PC-3 (cell line): Measurements from ENCODE around the gene NTNG1. TPM values are rescaled to one million over a fixed set of nuclear protein-coding genes. Genes with fewer than 3 reads are reported as not detected.
A peak's percentile ranks its signal among the peaks of the same experiment; 100 is the strongest.

Experiments
- ATAC-seq: fragments of 200-7000 bp; cut with Tn5 transposase; 2 replicates; pipeline ENCODE4 v1.9.1; 2020; ENCODE audit warnings: mild to moderate bottlenecking, moderate library complexity
- BruUV-seq: library from RNA; stranded (reverse); fragments of 400-500 nt; replicated peaks from 2 replicates; lab custom pipeline; 2021; lab: Mats Ljungman, UMichigan
- CTCF ChIA-PET: fragments of 300-600 bp; sonication (Branson Sonifier 250); formaldehyde crosslinking; loops from one replicate; lab custom pipeline; 2022; ENCODE audit warnings: antibody characterized with exemption; lab: Charles Lee
- POLR2A ChIA-PET: fragments of 300-600 bp; sonication (Branson Sonifier 250); formaldehyde crosslinking; loops from one replicate; lab custom pipeline; 2022; ENCODE audit warnings: antibody characterized with exemption; ENCODE audit not compliant: unreplicated experiment; lab: Charles Lee
- DNase-seq: peaks from one replicate; pipeline ENCODE4 v3.0.0-alpha.2; 2015
- H2AFZ ChIP-seq: fragments of 300-600 bp; sonication (generic); 2 replicates; pipeline ENCODE4 v1.6.0; 2016; ENCODE audit warnings: antibody characterized with exemption, low read length
- H3F3A ChIP-seq: fragments of 300-600 bp; sonication (generic); one replicate; pipeline ENCODE4 v1.6.0; 2017; ENCODE audit warnings: antibody characterized with exemption, low read length, control low read depth, mild to moderate bottlenecking; ENCODE audit not compliant: unreplicated experiment
- H3K27ac ChIP-seq: fragments of 300-600 bp; sonication (generic); 2 replicates; pipeline ENCODE4 v1.5.1; 2016; ENCODE audit warnings: mild to moderate bottlenecking, low read length
- H3K27me3 ChIP-seq: fragments of 300-600 bp; sonication (generic); 2 replicates; pipeline ENCODE4 v1.6.1; 2016; ENCODE audit warnings: low read length, mixed read lengths
- H3K36me3 ChIP-seq: fragments of 300-600 bp; sonication (generic); 2 replicates; pipeline ENCODE4 v1.6.1; 2016; ENCODE audit warnings: low read depth, mixed run types, low read length, mixed read lengths
- H3K4me1 ChIP-seq: fragments of 300-600 bp; sonication (generic); 2 replicates; pipeline ENCODE4 v1.5.1; 2016; ENCODE audit warnings: low read length; ENCODE audit not compliant: insufficient read depth
- H3K4me2 ChIP-seq: fragments of 300-600 bp; sonication (generic); 2 replicates; pipeline ENCODE4 v1.6.0; 2016; ENCODE audit warnings: low read length
- H3K4me3 ChIP-seq: fragments of 300-600 bp; sonication (generic); 2 replicates; pipeline ENCODE4 v1.5.1; 2016; ENCODE audit warnings: mild to moderate bottlenecking, low read length, mixed read lengths
- H3K79me2 ChIP-seq: fragments of 300-600 bp; sonication (generic); 2 replicates; pipeline ENCODE4 v1.6.1; 2017; ENCODE audit warnings: low read length, mixed read lengths
- H3K9ac ChIP-seq: fragments of 300-600 bp; sonication (generic); 2 replicates; pipeline ENCODE4 v1.6.0; 2016; ENCODE audit warnings: mild to moderate bottlenecking, low read length
- H3K9me2 ChIP-seq: fragments of 300-600 bp; sonication (generic); replicated peaks from 2 replicates; pipeline ENCODE4 v1.6.1; 2016; ENCODE audit warnings: mixed run types, low read length, mixed read lengths
- H3K9me3 ChIP-seq: fragments of 300-600 bp; sonication (generic); 2 replicates; pipeline ENCODE4 v1.6.1; 2016; ENCODE audit warnings: low read length, mixed read lengths
- H4K20me1 ChIP-seq: fragments of 300-600 bp; sonication (generic); 2 replicates; pipeline ENCODE4 v1.6.1; 2016; ENCODE audit warnings: low read length, mixed read lengths
- CTCF ChIP-seq: fragments of 300-600 bp; sonication (generic); conservative IDR thresholded peaks from 2 replicates; pipeline ENCODE4 v1.5.1; 2017; ENCODE audit warnings: antibody characterized with exemption, low read depth, mild to moderate bottlenecking, low read length
- EZH2 ChIP-seq: fragments of 300-600 bp; sonication (generic); IDR thresholded peaks from one replicate; pipeline ENCODE4 v1.6.1; 2017; ENCODE audit warnings: antibody characterized with exemption, mild to moderate bottlenecking, low read length; ENCODE audit not compliant: unreplicated experiment
- EZH2phosphoT487 ChIP-seq: fragments of 300-600 bp; sonication (generic); IDR thresholded peaks from 2 replicates; pipeline ENCODE4 v1.6.1; 2018; ENCODE audit warnings: mild to moderate bottlenecking, antibody characterized with exemption, low read length, borderline replicate concordance
- intact Hi-C: fragments of 100-400 bp; cut with micrococcal nuclease; formaldehyde crosslinking; loops from 2 replicates; pipeline ENCODE4 v1.9.0; 2023
- total RNA-seq: library from RNA; depleted of rRNA; stranded (reverse); fragments of >200 nt; gene quantifications from 2 replicates; pipeline ENCODE4 v1.2.3, GENCODE V29; 2014; rRNA removed

Gene NTNG1
- total RNA-seq, 1 experiment from 2014 or later, result 6.7 TPM

GRCh38 chr1:107531065-107531908, 390.4 kb downstream of the NTNG1 start:
- Histone ChIP-seq H3F3A (no peaks in the 10 kb centered on the region), H3K79me2 (no peaks in the 10 kb centered on the region), H3K4me3 (no peak overlapping the region), H3K27ac (peak overlapping the region; percentile 24; the same call in 1 of the 2 replicates), H3K4me2 (no peak overlapping the region), H3K36me3 (no peaks in the 10 kb centered on the region), H4K20me1 (no peaks in the 10 kb centered on the region), H2AFZ (no peak overlapping the region), H3K9me2 (no peaks in the 10 kb centered on the region), H3K4me1 (peaks cover 36% of the 10 kb centered on the region), H3K27me3 (no peaks in the 10 kb centered on the region), H3K9ac (no peak overlapping the region), H3K9me3 (no peaks in the 10 kb centered on the region)
- intact Hi-C loops, result loop anchor here (2.0 to 5.0 kb wide), 2 partner anchors 41 to 62 kb away; no protein-coding TSS in a partner anchor
- ChIA-PET POLR2A (interaction anchor here (0.6 kb wide), 1 partner anchor 62 kb away, joined by 4 read pairs; no protein-coding TSS in a partner anchor), CTCF (interaction anchor here (1.1 to 1.5 kb wide), 3 partner anchors 101 to 217 kb away, joined by 3 to 5 read pairs (median 4); no protein-coding TSS in a partner anchor)
- DNase-seq (no peak), ATAC-seq (no peak)
- BruUV-seq, result no TSS peak
- no peak for TF ChIP-seq CTCF
- no peak for TF ChIP-seq EZH2
- TF ChIP-seq EZH2phosphoT487, result no peak

GRCh38 chr1:107532318-107532717, 391.5 kb downstream of the NTNG1 start:
- no peaks in the 10 kb centered on the region for H4K20me1 ChIP-seq
- H3K9me3 ChIP-seq, result no peaks in the 10 kb centered on the region
- H3K27me3 ChIP-seq, result no peaks in the 10 kb centered on the region
- ChIA-PET CTCF (no interaction called here), POLR2A (no interaction called here)
- H3K4me2 ChIP-seq, result no peak overlapping the region
- BruUV-seq, result no TSS peak
- H3K36me3 ChIP-seq, result no peaks in the 10 kb centered on the region
- peaks cover 43% of the 10 kb centered on the region for H3K4me1 ChIP-seq
- ATAC-seq (no peak; the same call in 1 of the 2 replicates), DNase-seq (peak; percentile 47)
- no peaks in the 10 kb centered on the region for H3F3A ChIP-seq
- H3K27ac ChIP-seq, result no peak overlapping the region
- no peaks in the 10 kb centered on the region for H3K79me2 ChIP-seq
- TF ChIP-seq CTCF (no peak), EZH2 (no peak), EZH2phosphoT487 (no peak)
- no peak overlapping the region for H3K9ac ChIP-seq
- no peak overlapping the region for H3K4me3 ChIP-seq
- no peaks in the 10 kb centered on the region for H3K9me2 ChIP-seq
- intact Hi-C loops, result loop anchor here (5.0 kb wide), 1 partner anchor 40 kb away; no protein-coding TSS in a partner anchor
- H2AFZ ChIP-seq, result no peak overlapping the region

Other genes starting within 250 kb of the NTNG1 start
- 20.5 and 20.7 TPM in 2 replicates for gene PRMT6, start 84.4 kb upstream of the NTNG1 start, total RNA-seq